Left cardiac atrium (tissue), 4 donors: Measurements from ENCODE around the gene FGFBP3. TPM values are rescaled to one million over a fixed set of nuclear protein-coding genes. Genes with fewer than 3 reads are reported as not detected.

Experiments
- ATAC-seq, 2 donors: fragments of 200-7000 bp; cut with Tn5 transposase; one replicate each; pipeline ENCODE4 v1.9.1; 2020; ENCODE audit warnings: mild to moderate bottlenecking in 2 of 2, moderate library complexity in 2 of 2
- DNase-seq: peaks from one replicate; pipeline ENCODE4 v3.0.0-alpha.2; 2020
- intact Hi-C, 2 donors: fragments of 100-400 bp; cut with DNase I; formaldehyde crosslinking; loops; one replicate each; pipeline versions ENCODE4 v1.14.1 to v1.15.1; 2022 to 2023
- long read RNA-seq: library from polyadenylated mRNA; unstranded; transcript quantifications from one replicate; pipeline ENCODE4 v2.0.0, GENCODE V29; 2021
- total RNA-seq, 2 donors: library from RNA; stranded (reverse); fragmentation: NEBNext Ultra II Directional; extraction: Animal tissue kit (Norgen Biotek cat#: 25700); gene quantifications; one replicate each; pipeline ENCODE4 v1.2.1, GENCODE V29; 2021
- donor health status: DM: no; HTN: yes; CAD: no.
- donor health status: DM: no; HTN: yes; CAD: no; lungs with severe emphysema.
- donor health status: DM: yes; HTN: yes; CAD: no.
- donor health status: Dilated cardiomyopathy.

FGFBP3 gene, protein sequence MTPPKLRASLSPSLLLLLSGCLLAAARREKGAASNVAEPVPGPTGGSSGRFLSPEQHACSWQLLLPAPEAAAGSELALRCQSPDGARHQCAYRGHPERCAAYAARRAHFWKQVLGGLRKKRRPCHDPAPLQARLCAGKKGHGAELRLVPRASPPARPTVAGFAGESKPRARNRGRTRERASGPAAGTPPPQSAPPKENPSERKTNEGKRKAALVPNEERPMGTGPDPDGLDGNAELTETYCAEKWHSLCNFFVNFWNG
- total RNA-seq, result under 1 TPM; 0.53 to 0.81 TPM
- long read RNA-seq, result 0 reads

DNA sequence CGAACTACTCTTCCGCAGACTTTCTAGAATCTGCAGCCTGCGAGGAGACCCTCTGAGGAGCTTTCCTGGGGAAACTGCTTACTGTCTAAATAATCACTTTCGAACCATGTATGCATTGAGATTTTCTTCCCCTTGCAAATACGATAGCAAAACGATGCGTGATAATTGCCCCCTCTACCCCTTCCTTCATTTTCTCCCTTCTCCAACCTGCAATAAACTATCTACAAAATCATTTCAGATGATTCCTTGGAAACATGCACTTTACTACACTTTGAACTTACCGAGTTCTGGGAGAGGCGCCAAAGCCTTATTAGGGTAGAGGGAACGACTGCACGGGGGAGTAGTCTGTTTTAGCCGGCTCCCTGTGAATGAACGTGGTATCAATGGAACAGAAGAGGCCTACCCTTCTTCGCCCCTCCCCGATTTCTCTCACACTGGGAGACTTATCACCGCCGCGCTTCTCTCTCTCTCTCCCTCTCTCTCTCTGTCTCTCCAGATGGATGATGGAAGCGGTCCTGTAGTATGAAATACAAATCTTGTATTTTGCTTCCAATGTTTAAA is at the start of gene FGFBP3:
Gene FGFBP3, minus strand, starts transcription at position 370 of the 561 bp plus-strand sequence. CDS start 517 bp downstream, outside the sequence.
- intact Hi-C loops, result no loop called here
- ATAC-seq, result peak; percentile 58 to 61
- DNase-seq, result peak; percentile 31

DNA sequence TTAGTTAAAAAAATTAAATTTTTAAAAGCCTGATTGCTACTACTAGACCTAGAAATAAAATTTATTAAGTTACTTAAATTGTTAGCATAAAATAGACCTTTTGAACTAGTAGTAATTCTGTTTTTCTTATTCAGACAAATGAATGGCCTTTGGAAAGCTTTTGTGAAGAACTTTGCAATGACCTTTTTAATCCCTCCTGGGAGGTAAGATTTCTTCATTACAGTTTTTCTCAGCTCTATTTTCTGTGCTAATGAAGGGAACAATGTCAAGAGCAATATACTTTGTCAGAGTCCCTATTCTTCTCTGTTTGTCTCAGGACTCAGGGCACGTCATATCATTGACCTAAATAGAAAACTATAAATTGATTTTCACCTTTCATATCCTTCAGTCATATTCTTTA is 47.8 kb upstream of the FGFBP3 start:
- intact Hi-C loops, result no loop called here
- no peak for ATAC-seq
- no peak for DNase-seq

DNA sequence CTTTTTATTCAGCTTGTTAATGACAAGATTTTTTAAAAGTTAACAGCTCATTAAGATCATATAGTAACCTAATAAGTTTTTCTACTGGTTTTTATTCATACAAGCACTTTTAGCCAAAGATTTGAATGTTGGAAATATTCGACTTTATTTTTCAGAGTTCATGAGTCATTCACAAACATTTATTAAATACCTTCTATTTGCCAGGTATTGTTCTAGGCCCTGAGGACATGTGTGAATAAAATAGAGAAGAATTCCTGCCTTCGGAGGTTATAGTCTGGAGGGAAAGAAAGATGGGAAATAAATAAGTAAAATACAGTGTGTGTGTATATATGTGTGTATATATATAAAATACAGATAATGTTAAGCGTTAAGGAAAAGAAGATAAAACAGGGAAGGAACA is 45.8 kb upstream of the FGFBP3 start:
- intact Hi-C loops, result no loop called here
- no peak for DNase-seq
- no peak for ATAC-seq

DNA sequence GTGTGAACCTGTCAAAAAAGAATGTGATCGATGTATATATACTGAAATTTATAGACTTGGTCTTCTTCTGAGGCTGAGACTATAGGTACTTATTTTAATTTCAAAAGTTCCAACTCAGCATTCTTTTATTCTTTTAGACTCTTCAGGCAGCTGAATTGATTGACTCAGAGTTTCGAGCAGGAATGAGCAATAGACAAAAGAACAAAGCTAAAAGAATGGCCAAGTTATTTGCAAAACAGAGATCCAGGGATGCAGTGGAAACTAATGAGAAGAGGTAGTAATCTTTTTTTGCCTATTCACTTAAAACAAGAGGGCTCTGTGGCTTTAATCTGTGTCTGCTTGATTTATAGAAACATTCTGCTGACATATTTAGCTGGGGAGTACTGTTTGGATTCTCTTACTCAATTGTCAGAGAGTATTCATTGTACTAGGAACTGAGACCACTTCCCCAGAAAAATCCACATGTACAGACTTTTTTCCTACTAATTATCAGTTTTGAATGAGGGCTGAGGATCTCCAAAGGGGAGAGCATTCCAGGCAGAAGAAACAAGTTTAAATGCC is 44.4 kb upstream of the FGFBP3 start:
- no peak for DNase-seq
- no peak for ATAC-seq
- intact Hi-C loops, result no loop called here

DNA sequence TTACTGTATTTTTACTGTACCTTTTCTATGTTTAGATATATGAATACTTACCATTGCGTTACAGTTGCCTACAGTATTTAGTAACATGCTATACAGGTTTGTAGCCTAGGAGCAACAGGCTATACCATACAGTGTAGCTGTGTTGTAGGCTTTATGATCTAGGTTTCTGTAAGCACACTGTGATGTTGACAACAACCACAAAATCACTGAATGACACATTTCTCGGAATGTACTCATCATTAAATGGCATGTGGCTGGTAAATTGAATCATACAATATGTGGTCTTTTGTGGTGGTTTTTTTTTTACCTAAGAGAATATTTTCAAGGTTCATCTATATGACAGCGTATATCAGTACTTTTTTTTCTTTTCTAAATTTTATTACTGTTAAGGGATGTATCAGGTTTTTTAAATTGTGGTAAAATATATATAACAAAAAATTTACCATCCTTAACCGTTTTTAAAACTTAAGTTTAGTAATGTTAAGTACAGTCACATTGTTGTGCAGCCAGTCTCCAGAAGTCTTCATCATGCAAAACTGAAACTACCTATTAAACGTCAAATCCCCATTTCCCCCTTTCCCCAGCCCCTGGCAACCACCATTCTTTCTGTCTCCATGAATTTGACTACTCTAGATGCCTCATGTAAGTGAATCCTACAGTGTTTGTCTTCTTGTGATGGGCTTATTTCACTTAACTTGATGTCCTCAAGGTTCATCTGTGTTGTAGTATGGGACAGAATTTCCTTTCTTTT is 35.8 kb upstream of the FGFBP3 start:
- ATAC-seq, result no peak
- intact Hi-C loops, result no loop called here
- DNase-seq, result no peak

DNA sequence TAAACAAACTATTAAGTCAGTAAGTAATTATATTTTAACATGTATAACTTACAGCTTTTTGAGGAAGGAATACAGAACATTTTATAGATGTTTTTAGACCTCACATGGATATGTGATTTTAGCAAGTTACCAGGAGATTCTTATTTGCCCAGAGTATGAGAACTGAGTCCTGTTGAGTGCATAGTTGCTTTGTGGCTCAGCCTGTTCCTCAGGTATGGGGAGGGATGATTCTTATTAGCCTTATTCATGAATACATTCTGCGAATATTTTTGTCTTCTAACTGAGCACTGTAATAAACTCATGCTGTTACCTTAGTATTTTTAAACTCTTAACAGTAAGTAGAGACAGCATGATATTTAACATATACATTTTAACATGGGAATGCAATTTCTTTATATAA is 32.1 kb upstream of the FGFBP3 start:
- no peak for DNase-seq
- intact Hi-C loops, result no loop called here
- ATAC-seq, result no peak

DNA sequence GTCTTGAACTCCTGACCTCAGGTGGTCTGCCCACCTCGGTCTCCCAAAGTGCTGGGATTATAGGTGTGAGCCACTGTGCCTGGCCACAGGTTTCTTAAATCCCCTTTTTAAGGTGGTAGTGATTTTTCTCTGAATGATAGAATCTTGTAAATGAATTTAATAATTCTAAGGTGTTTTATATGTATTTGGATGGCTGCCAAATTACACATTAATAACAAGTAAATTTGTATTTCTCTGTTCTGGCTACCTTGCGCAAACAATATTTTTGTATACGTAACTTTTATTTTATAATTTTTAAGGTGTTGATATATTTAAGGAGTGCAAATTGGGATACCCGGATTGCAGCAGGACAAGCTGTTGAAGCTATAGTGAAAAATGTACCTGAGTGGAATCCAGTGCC is 30.4 kb upstream of the FGFBP3 start:
- no peak for DNase-seq
- ATAC-seq, result no peak
- intact Hi-C loops, result no loop called here

DNA sequence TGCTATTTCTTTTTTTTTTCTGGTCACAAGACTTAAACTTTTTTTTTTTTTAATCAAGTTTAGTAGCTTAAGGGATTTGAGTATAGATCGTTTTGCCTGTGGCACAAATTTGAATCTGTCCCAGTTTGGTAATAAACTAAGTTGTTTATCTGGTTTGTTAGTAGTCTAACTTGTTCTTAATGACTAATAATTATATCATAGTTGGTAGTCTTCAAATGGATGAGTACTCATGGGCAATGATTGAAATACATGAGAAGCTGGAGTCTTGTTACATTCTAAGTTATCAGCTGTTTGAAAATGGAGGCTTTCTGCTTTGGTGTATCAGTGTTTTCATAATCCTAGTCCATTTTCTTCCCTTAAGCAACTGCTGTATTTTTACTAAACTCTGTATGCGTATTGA is 26.6 kb upstream of the FGFBP3 start:
- ATAC-seq (no peak), DNase-seq (no peak)
- intact Hi-C loops, result no loop called here

DNA sequence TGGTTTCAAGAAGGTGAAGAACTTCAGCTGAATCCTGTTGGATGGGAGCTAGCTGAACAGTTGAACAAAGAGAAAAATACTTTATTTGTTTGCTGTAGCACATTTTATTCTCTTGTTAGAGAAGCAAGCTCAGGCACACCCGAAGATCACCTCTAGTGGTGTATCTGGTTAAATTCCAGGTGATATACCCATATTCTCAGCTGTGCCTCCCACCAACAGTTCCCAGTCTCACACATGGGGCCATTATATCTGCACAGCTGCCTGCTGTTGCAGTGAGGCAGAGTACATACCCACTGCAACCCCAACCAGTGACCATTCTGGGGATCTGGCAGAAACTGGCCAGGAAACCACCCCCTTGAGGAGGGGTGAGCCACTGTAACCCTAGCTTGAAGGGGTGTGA is 23.5 kb upstream of the FGFBP3 start:
- no peak for DNase-seq
- intact Hi-C loops, result no loop called here
- ATAC-seq, result no peak

DNA sequence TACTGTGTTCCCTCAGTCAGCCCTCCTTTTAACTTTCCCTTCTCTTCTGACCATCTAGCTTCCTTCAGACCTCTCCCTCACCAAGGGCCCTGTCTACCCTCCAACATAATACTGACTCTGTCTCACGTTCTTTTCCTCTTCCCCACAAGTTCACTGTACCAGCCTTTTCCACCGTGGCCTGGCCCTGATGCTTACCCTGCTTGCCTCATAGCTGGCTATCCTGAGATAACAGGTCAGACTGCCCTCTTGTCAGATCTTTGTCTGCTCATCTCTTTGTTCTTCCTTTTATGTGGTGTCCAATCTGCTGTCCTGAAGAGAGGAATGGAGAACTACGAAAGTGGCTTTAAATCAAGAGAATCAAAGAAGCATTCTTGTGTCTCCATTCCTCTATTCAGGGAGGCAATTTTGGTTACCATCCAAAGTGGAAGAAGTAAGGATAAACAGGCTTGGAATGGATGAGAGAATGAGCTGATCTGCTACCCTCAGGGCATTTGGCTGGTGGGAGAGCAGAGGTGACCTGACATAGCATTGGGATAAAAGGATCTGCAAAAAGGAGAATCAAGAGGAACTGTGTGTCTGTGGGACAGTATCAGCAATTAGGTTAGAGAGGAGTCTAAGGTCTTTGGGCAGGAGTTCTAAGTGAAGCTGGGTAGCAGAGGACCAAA is 22.4 kb upstream of the FGFBP3 start:
- intact Hi-C loops, result no loop called here
- DNase-seq (no peak), ATAC-seq (no peak)

DNA sequence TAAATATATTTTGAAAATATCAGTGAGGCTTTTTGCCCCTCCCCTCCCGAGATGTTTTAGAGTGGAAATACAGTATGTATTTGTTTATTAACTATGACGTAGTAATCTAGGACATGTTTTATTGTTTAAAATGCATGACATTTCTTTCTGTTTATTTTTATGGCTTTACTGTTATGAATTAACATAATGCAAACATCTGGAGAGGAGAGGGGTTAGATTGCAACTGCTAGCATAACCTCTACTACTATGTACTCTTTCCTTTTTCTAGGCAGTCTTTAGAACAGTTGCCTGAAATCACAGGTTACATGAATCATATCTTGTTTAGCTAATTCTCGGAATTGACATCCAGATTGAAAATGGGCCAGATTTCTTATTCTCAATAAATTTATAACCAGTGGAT is 21.7 kb upstream of the FGFBP3 start:
- ATAC-seq (no peak), DNase-seq (no peak)
- intact Hi-C loops, result no loop called here

DNA sequence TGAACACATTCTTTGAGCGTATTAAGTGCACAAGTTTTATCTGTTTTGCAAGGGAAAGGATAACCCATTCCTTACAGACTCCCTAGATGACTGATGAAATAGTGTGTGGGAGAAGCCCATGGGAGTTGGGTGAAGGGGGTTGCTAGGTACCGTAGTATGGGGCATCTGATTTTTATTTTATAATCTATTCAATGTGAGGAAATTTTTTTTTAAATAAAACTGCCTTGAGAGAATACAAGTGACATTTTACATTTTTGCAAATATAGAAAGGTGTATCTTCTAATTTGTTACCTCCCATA is 15.7 kb upstream of the FGFBP3 start:
- DNase-seq, result no peak
- intact Hi-C loops, result no loop called here
- ATAC-seq, result peak in 1 of 2 donors; percentile 30

DNA sequence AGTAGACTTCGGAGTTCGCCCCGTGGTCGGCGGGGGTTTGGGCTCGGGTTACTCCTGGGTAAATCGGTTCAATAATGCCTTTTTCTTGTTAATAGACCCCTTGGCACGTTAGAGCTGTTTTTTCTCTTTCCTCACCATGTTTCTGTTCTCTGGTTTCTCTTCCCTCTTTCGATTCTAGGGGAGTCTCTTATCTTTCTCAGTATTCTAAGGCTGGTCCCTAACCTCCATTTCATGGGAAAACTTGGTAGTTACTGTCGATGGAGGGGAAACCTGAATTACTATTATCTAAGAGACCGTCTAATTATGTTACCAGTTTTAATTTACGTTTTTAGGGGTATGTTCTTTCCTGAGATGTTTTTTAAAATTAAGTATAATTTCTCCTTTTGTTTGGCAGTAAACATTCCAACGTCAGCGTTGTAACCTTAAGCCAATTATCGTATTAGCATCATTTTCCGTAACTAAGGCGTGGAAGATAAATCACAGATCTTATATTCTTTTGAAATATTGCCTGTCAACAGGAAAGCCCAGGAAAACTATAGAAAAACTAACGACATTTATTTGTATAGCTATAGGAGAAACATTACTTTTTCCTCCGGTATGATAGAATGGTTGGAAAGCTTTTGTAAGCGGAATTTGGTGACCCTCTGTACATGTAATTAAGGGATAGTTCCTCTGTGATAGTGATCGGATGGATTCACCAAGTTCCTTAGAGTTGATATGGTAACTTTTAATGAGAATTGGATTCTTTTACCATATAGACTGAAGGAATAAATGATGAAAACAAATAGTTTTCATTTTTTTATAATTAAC is 15.1 kb upstream of the FGFBP3 start:
- ATAC-seq (peak in 1 of 2 donors; percentile 26), DNase-seq (no peak)
- intact Hi-C loops, result no loop called here

DNA sequence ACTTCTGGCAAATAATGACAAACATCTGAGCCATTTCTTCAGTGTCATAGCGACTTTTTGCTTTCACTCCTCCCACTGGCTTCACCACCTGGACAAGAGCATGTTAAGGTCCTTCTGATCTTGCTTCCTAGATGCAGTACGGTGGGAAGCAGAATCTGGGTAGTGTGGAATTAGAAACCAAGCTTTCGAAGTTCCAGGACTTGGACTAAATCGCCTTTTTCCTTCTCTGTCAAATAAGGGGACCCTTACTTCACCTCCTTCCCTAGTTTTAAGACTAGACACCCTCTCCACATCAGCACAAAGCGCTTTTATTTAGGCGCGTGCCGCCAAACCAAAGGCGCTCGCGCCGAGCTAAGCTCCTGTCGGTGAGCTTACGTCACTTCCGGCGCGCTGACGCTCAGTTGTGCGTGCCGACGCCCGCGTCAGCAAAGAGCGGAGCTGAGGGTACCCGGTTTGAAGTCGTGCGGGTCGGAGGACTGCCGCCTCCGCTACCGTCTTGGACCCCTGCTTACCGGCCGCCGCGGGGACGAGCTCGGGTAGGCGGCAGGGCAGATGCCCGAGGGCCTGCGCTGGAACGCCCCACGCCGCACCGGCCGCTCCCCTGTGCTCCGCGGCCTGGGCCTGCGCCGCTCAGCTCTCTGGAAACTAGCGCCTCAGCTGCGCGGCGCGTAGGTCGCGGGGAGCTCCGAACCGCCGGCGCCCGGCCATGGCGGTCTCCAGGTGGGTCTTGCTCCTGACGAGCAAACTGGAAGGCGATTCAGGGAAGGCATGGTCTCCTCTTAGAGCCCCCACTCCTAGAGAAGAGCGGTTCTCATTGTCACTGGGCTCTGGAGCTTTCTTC is 14.3 kb upstream of the FGFBP3 start, which contains the start of gene BTAF1:
Gene BTAF1, plus strand, starts transcription at position 400 of the 841 bp plus-strand sequence. Its CDS starts 307 bp downstream, at position 707.
- peak; percentile 96 for DNase-seq

DNA sequence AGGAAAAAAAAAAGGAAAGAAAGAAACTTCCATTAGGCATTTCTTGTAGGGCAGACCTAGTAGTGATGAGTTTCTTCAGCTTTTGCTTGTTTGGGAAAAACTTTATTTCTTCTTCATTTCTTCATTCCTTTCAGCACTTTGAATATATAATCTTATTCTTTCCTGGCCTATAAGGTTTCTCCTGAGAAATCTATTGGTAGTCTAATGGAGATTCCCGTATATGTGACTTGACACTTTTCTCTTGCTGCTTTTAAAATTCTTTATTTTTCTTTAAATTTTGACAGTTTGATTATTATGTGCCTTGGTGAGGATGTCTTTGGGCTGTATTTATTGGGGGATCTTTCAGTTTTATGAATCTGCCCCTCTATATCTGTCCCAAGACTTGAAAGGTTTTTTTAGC is 10.4 kb upstream of the FGFBP3 start:
- intact Hi-C loops, result no loop called here
- ATAC-seq (no peak), DNase-seq (no peak)

More for the DNA sequence above, 14.3 kb upstream of the FGFBP3 start, which contains the start of gene BTAF1:
- ATAC-seq, result peak; percentile 99
- intact Hi-C loops, result no loop called here

DNA sequence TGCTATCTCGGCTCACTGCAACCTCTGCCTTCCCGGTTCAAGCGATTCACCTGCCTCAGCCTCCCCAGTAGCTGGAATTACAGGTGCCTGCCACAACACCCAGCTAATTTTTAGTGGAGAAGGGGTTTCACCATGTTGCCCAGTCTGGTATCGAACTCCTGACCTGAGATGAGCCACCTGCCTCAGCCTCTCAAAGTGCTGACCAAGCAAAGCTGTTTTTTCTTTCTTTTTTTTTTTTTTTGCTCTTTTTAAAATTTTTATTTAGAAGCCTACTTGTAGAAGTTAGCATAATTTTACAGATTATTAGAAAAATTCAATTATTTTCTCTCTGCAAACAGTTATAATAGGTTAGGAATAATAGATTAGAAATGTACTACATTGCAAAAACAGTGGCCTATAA is 1.2 kb upstream of the FGFBP3 start:
- ATAC-seq (no peak), DNase-seq (no peak)
- intact Hi-C loops, result loop anchor here in 1 of 2 donors (5.0 kb wide), 1 partner anchor 153 kb away; no protein-coding TSS in a partner anchor

DNA sequence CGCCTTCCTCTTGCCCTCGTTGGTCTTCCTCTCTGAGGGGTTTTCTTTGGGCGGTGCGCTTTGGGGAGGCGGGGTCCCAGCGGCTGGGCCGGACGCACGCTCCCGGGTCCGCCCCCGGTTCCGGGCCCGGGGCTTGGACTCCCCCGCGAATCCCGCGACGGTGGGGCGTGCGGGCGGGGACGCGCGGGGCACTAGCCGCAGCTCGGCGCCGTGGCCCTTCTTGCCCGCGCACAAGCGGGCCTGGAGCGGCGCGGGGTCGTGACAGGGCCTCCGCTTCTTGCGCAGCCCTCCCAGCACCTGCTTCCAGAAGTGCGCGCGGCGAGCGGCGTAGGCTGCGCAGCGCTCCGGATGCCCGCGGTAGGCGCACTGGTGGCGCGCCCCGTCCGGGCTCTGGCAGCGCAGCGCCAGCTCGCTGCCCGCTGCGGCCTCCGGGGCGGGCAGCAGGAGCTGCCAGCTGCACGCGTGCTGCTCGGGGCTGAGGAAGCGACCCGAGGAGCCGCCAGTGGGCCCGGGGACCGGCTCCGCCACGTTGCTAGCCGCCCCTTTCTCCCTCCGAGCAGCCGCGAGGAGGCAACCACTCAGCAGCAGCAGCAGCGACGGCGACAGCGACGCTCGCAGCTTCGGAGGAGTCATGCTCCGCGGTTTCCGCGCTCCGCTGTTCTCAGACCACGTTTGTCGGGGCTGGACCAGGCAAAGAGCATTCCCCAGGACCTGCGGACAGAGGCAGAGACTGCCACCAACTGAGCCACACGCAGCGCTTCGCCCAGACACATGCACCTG is 759 bp downstream of the FGFBP3 start:
- ATAC-seq, result peak; percentile 96
- intact Hi-C loops, result no loop called here
- peak; percentile 84 for DNase-seq
